GM20000 (cell line): ENCODE results near the gene ARTN.

Experiments
- DNase-seq: peaks from one replicate; pipeline ENCODE4 v3.0.0; 2012; ENCODE audit warnings: low spot score
- CTCF ChIP-seq: IDR thresholded peaks from 2 replicates; pipeline ENCODE4 v1.5.1; 2012; ENCODE audit warnings: mild to moderate bottlenecking, control low read depth; ENCODE audit errors: extremely low read depth, missing control alignments

ARTN gene

DNA sequence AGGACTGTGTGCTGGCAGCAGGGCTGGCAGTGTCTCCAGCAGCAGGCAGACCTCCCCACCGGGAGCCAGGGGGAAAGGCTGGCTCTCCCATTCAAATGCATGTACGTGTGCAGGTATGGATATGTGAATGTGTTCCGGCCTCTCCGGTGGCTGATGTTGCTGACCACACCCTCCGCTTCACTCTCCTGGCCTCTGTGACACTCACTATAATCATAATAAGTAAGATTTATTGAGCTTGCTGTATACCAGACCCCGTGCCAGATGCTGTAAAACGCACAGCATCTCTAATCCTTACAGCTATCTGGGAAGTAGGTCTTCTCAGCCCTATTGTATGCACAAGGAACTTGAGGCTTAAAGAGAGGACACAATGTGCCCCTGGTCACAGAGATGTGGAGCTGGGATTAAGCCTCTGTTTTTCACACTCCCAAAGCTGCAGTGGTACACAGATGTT, 20.5 kb upstream of the ARTN start:
- DNase-seq: no peak
- TF ChIP-seq CTCF: no peak

DNA sequence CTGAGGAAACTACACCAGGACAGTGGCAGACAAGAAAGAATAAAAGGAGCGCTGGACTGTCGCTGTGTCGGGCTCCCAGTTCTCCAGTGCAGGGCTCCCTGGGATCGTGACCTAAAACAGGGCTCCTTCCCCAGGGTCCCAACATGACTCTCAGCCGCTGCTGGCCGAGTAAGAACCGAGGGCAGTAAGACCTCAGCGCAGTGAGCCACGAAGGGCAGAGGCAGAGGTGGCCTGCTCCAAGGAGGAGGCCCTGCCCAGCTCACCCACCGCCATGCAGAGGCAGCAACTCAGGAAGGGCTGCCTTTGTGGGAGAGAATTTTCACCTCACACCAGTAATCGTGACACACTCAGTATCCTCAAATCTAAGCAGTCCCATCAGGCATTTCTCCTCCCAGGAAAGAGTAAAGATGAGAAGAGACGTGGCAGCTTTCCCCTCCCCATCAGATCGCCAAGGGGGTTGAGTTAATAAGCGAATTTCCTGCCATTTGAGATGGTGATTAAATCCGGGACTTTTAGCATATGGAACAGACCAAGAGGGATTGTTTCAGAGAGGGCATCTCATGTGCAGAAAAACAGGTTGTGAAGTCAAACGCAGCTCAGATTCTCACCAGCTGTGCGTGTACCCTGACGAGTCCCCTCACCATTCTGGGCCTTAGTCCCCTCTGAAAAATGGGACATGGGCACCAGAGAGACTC, 19.8 kb upstream of the ARTN start:
- no peak for TF ChIP-seq CTCF

GRCh38 chr1:43914576-43915525, 18.8 kb upstream of the ARTN start:
- no peak for TF ChIP-seq CTCF
- no peak for DNase-seq

More for the DNA sequence above, 19.8 kb upstream of the ARTN start:
- DNase-seq: no peak

- TF ChIP-seq CTCF: no peak
- DNase-seq: no peak
Observed at GRCh38 chr1:43919906-43920305, 13.7 kb upstream of the ARTN start.

DNA sequence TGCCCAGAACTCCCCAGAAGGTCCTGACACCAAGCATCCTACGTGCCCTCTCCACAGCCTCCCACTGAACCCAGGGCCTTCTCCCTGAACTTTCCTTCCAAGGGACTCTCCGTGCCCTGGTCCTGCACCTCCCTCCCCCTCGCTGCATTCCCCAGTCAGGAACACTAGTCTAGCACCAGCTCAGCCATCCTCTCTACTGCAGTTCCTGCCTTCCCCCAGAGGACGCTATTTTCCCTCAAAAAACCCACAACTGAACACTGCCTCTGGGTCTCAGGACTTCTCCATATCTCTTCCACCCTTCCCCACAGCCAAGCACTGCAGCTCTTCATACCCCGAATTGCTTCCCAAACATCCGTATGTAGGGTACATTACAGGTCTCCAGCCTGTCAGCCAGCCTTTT, 12.6 kb upstream of the ARTN start:
- TF ChIP-seq CTCF: no peak
- no peak for DNase-seq

- no peak for TF ChIP-seq CTCF
- no peak for DNase-seq
Observed at GRCh38 chr1:43924516-43924915, 9.1 kb upstream of the ARTN start.

DNA sequence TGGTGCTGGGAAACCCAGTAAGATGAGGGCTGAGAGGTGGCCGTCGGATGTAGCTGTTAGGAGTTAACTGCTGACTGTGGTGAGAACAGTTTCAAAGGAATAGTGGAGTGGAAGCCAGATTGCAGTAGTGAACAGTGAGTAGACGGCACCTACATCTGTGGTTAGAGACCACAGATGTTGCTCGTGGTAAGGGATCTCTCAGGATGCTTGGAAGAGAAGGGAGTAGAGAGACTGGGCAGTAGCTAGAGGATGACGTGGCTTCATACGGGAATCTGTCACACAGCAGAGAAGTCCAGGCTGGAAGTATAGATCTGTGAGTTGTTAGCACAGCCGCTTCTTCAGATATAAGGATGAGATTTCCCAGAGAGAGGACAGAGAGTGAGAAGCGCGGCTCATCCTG, 7.8 kb upstream of the ARTN start:
- TF ChIP-seq CTCF: no peak
- no peak for DNase-seq
